GM18873 (cell line): ENCODE data around the gene GALK2.
"Not testable (repeated sequence)": the region's sequence is repeated elsewhere in the genome, so short reads cannot be mapped to it uniquely, and the experiment has no call there.

Source experiments
- ATAC-seq: cut with Tn5 transposase; IDR thresholded peaks from one replicate; pipeline ENCODE4 v1.9.1; 2021; ENCODE audit warnings: mild to moderate bottlenecking, moderate library complexity, moderate number of reproducible peaks; ENCODE audit not compliant: unreplicated experiment, low FRiP score

The GALK2 gene

DNA sequence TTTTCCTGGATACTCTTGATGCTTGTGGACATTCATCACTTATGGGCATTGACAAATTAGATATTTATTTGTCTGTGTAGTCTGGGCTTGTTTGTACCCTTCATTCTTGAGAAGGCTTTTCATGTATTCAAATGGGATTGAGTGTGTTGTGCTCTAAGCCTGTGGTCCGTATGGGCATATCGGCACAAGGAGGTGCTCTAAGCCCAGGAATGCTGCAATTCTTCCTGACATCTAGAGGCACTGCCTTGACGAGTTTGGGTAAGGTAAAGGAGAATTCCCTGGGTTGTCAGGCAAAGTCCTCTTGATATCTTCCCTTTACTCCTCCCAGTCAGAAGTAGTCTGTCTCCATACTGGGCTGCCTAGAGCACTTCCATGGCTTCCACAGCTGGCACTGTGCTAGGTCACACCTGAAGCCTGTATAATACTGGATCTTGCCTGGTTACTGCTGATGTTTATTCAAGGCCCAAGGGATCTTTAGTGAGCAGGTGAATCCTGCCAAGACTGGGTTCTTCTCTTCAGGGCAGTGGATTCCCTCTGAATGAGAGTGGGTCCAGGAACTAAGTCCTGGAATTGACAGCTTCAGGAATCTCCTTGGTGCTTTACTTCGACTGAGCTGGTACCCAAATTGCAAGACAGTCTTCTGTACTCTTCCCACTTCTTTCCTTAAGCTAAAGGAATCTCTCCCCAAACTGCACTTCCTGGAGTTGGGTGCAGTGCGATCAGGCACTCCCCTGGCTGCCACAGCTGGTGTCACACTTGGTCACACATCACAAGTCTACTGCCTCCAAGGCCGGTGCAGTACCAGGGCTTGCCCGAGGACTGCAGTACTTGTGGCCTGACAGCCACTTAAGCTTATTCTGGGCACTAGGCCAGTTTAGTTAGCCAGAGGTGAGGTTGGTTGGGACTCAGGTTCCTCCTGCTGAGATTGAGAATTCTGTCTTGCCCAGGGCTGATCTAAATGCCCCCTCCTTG, 46.0 kb downstream of the GALK2 start:
- peak; percentile 99 for ATAC-seq

DNA sequence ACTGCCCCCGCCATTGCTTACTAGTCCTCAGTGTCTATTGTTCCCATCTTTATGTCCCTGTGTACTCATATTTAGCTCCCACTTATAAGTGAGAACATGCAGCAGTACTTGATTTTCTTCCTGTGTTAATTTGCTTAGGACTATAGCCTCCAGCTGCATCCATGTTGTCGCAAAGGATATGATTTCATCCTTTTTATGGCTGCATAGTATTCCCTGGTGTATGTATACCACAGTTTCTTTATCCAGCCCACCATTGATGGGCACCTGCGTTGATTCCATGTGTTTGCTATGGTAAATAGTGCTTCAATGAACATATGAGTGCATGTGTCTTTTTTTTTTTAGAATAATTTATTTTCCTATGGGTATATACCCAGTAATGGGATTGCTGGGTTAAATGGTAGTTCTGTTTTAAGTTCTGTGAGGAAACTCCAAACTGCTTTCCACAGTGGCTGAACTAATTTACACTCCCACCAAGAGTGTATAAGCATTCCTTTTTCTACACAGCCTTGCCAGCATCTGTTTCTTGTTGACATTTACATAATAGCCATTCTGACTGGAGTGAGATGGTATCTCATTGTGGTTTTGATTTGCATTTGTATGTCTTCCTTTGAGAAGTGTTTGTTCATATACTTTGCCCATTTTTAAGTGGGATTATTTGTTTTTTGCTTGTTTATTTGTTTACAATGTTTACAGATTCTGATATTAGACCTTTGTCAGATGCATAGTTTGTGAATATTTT, 53.7 kb downstream of the GALK2 start:
- no peak for ATAC-seq

GRCh38 chr15:49225572-49226281, 55.7 kb downstream of the GALK2 start:
- ATAC-seq: no peak

- ATAC-seq: no peak
Measured at GRCh38 chr15:49227602-49228001, 57.6 kb downstream of the GALK2 start.

DNA sequence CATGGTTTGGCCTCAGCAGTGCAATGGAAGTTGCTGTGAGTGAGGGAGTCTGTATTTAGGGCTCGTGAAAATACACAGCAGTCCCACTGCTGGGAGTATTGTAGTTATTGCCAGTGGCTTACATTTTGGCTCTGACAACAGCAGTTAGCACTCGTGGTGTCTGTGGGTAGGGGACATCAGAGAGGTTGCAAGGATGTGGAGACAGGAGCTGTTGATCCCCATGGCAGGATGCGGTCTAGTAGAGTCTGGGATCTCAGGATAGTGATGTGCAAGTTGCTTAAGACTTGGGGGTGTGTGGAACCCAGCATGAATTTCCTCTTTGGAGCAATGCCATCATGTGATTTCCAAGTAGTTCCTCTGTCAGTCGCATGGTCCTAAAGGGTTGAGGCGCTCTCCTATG, 59.9 kb downstream of the GALK2 start:
- ATAC-seq: no peak

DNA sequence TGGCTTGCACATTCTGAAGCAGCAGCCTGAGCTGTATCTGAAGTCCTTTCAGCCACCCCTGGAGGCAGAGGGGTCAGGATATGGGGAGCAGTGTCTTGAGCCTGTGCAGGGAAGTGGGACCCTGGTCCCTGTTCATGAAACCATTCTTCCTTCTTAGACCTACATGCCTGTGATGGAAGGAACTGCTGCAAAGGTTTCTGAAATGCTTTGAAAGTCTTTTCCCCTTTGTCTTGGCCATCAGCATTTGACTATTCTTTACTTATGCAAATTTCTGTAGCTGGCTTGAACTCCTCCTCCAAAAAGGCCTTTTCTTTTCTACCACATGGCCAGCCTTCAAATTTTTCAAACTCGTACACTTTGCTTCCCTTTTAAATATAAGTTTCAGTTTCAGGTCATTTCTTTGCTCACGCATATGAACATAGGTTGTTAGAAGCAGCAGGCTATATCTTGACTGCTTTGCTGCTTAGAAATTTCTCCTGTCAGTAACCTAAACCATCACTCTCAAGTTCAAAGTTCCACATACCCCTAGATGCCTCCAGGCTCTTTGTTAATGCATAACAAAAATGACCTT, 62.3 kb downstream of the GALK2 start:
- no peak for ATAC-seq

- peak; percentile 71 for ATAC-seq
Measured at GRCh38 chr15:49235446-49236124, 65.5 kb downstream of the GALK2 start.

- no peak for ATAC-seq
Measured at GRCh38 chr15:49236869-49237268, 66.8 kb downstream of the GALK2 start.

GRCh38 chr15:49238342-49238741, 68.3 kb downstream of the GALK2 start:
- ATAC-seq: no peak

DNA sequence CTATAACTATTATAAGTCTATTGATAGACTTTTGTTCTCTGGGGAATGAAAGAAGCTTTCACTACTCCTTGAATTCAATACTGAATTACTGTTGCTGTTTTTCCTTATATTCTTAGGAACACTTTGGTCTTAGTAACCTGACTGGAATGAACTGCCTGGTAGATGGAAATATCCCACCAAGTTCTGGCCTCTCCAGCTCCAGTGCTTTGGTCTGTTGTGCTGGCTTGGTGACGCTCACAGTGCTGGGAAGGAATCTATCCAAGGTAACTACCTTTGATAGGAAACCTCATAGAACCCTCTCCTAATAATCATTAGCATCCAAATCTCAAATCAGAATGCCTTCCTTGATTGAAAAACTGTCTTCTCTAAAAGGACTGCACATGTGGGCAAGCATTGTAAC, 69.1 kb downstream of the GALK2 start:
- ATAC-seq: no peak

DNA sequence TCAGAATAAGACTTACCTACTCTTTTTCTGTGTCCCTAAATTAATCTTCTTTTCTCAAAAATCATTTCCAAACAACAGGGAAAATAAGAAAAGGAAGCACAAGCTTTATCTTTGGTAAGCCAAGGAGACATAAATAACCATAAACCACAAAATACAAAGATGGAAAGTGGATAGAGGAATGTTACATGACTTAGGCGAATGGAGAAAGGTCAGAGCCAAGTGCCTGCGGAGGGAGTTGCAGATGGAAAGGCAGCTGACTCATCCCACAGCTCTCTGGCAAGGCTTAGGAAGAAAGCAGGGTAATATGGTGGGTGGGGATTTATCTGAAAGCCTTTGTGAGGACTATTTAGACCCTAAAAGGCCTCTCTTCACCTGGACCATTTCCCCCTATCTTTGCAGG, 72.8 kb downstream of the GALK2 start:
- no peak for ATAC-seq

- ATAC-seq: no peak
Measured at GRCh38 chr15:49247556-49248110, 77.6 kb downstream of the GALK2 start.

GRCh38 chr15:49248291-49248690, 78.2 kb downstream of the GALK2 start:
- ATAC-seq: no peak

- no peak for ATAC-seq
Measured at GRCh38 chr15:49255966-49256759, 86.1 kb downstream of the GALK2 start.

DNA sequence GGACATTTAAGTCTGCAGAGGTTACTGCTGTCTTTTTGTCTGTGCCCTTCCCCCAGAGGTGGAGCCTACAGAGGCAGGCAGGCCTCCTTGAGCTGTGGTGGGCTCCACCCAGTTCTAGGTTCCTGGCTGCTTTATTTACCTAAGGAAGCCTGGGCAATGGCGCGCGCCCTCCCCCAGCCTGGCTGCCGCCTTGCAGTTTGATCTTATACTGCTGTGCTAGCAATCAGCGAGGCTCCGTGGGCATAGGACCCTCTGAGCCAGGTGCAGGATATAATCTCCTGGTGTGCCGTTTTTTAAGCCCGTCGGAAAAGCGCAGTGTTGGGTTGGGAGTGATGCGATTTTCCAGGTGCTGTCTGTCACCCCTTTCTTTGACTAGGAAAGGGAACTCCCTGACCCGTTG, 95.1 kb downstream of the GALK2 start:
- ATAC-seq: not testable (repeated sequence)

DNA sequence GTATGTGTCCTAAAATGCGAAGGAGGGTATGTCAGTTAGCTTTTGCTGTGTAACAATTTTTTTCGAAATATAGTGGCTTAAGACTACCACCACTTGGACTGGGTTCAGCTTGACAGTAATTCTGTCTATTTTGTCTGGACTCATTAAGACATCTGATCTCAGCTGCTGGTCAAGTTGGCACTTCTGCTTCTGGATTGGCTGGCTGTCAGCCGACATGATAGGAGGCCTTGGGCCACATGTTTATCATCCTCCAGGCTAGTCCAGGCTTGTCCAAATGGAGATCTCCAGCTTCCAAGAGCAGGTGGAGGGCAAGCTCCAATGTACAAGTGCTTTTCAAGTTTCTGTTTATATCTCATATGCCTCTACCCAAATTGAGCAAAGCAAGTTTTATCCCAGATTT, 95.9 kb downstream of the GALK2 start:
- ATAC-seq: no peak

DNA sequence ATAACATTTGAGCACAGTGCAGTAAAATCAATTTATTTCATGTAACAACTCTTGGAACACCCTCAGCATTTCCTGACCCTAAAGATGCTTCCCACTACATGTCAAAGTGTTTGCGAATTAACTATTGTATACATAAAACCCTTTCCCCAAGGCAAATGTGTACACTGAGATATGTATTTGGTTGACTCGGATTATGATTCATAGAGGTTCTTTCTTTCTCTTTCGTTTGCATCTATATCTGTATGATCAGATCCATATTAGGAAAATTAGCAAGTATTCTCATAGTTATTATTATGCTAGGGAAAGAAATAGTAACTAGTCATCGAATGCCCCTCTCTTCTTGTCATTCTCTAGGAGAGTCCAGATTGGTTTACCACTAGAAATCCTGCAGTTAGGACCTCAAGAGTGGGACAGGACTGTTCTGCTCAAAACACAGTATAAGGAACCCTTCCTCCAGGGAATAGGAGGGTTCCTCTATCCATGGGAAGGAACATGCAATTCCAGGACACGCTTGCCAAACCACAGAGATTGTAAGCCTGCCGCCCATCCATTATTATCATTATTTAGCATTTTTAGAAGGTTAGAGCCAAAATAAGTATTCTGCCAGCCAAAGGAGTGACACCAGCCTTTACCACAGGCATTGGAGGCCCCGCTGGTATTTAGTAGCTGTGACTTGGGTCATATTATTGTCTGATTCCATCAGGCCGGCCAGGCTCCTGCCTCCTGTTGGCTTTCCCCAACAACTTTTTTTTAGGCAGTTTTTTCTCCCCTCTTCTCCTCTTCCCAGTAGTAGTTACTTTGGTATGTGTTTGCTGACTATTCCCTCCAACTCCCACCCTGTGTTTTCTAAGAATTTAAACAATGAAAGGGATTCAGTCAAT, 100.7 kb downstream of the GALK2 start:
- no peak for ATAC-seq

GRCh38 chr15:49273734-49274318, 103.8 kb downstream of the GALK2 start:
- ATAC-seq: no peak
